Upper lobe of right lung (tissue), 1 donor: ENCODE data around the gene TRIM44. TPM values are rescaled to one million over a fixed set of nuclear protein-coding genes. Genes with fewer than 3 reads are reported as not detected.

Experiments used
- ATAC-seq: fragments of 200-7000 bp; cut with Tn5 transposase; one replicate; pipeline ENCODE4 v1.9.1; 2020; ENCODE audit warnings: mild to moderate bottlenecking, moderate library complexity
- DNase-seq: peaks from one replicate; pipeline ENCODE4 v3.0.0-alpha.2; 2020
- H3K27ac ChIP-seq: fragments of 200-600 bp; one replicate; pipeline ENCODE4 v1.8.0; 2022
- H3K27me3 ChIP-seq: fragments of 200-600 bp; one replicate; pipeline ENCODE4 v1.8.0; 2022; ENCODE audit warnings: mild to moderate bottlenecking
- H3K36me3 ChIP-seq: fragments of 200-600 bp; one replicate; pipeline ENCODE4 v1.8.0; 2022
- H3K4me1 ChIP-seq: fragments of 200-600 bp; one replicate; pipeline ENCODE4 v1.8.0; 2022
- H3K4me3 ChIP-seq: fragments of 200-600 bp; one replicate; pipeline ENCODE4 v1.8.0; 2022; ENCODE audit warnings: mild to moderate bottlenecking
- H3K9me3 ChIP-seq: fragments of 200-600 bp; one replicate; pipeline ENCODE4 v1.8.0; 2022
- CTCF ChIP-seq: fragments of 200-600 bp; IDR thresholded peaks from one replicate; pipeline ENCODE4 v1.8.0; 2022; ENCODE audit warnings: antibody characterized with exemption
- intact Hi-C: fragments of 100-400 bp; cut with DNase I; formaldehyde crosslinking; loops from one replicate; pipeline ENCODE4 v1.11.0; 2022
- total RNA-seq: library from RNA; stranded (reverse); fragmentation: NEBNext Ultra II Directional; extraction: Animal tissue kit (Norgen Biotek cat#: 25700); gene quantifications from one replicate; pipeline ENCODE4 v1.2.1, GENCODE V29; 2021
- donor health status: DM: no; HTN: yes; CAD: no; lungs with severe emphysema.

TRIM44 gene
- total RNA-seq, 1 donor from 2014 or later = 67.2 TPM

GRCh38 chr11:35798983-35799382, 136.4 kb downstream of the TRIM44 start:
- TF ChIP-seq CTCF = no peak
- Histone ChIP-seq H3K27ac (no peak overlapping the region), H3K4me1 (peaks cover 2% of the 10 kb centered on the region), H3K4me3 (no peak overlapping the region), H3K9me3 (no peaks in the 10 kb centered on the region), H3K36me3 (no peaks in the 10 kb centered on the region), H3K27me3 (no peaks in the 10 kb centered on the region)
- intact Hi-C loops = no loop called here
- DNase-seq = no peak
- ATAC-seq = no peak

- H3K27me3 ChIP-seq = no peaks in the 10 kb centered on the region
- H3K27ac ChIP-seq = no peak overlapping the region
- no peaks in the 10 kb centered on the region for H3K36me3 ChIP-seq
- H3K9me3 ChIP-seq = no peaks in the 10 kb centered on the region
- TF ChIP-seq CTCF = peak; percentile 11
- DNase-seq = no peak
- no peak for ATAC-seq
- H3K4me3 ChIP-seq = no peak overlapping the region
- peaks cover 2% of the 10 kb centered on the region for H3K4me1 ChIP-seq
- intact Hi-C loops = loop anchor here (10.0 kb wide), 1 partner anchor 185 kb away; the partner anchor contains the start of gene FJX1
These were observed 137.1 kb downstream of the TRIM44 start for GRCh38 chr11:35799655-35800054.

- Histone ChIP-seq H3K9me3 (no peaks in the 10 kb centered on the region), H3K4me3 (no peak overlapping the region), H3K4me1 (peaks cover 2% of the 10 kb centered on the region), H3K36me3 (peaks cover 1% of the 10 kb centered on the region), H3K27me3 (no peaks in the 10 kb centered on the region), H3K27ac (no peak overlapping the region)
- intact Hi-C loops = loop anchor here (10.0 kb wide), 1 partner anchor 186 kb away; the partner anchor contains the start of gene FJX1
- ATAC-seq (peak; percentile 73), DNase-seq (no peak)
- TF ChIP-seq CTCF = no peak
These were observed 138.7 kb downstream of the TRIM44 start for GRCh38 chr11:35800970-35801953.

DNA sequence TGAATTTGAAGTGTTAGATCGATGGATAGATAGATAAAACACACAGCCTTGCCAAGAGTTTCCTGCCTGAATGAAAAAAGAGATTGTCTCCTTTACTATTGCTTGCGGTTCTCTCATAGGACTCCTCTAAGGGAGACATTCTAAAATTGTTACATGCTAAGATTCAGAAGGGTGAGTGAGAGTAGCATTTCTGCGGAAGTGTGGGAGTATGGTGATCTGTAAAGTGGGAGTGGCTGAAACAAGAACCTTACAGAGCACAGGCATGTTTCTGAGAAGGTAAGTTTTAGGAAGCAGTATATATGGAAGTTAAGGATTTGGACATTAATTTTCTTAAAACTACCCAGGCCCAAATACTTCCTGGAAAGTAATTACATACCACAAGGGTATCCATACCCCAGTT, 139.6 kb downstream of the TRIM44 start:
- ATAC-seq = peak; percentile 55

DNA sequence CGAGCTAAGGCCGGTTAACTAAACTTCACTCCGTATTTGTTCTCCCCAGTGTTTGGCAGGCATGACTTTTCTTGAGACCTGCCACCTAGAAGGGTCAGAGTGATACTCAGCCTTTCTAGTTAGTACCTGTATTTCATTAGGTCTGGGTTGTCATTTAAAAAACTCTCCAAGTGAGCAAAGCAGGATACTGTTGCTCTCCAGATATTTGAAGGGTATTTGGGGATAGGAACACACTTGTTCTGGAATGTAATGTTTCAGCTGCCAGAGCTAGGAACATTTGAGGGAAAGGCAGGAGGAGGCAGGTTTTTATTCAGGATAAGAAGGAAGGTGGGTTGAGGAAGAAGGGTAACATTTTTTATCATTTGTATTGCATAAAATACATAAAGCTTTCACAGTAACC, 140.1 kb downstream of the TRIM44 start:
- intact Hi-C loops = loop anchor here (10.0 kb wide), 1 partner anchor 188 kb away; the partner anchor contains the start of gene FJX1
- peaks cover 2% of the 10 kb centered on the region for H3K4me1 ChIP-seq
- no peak for DNase-seq
- H3K27ac ChIP-seq = no peak overlapping the region
- ATAC-seq = peak; percentile 29
- TF ChIP-seq CTCF = no peak
- no peaks in the 10 kb centered on the region for H3K27me3 ChIP-seq
- H3K4me3 ChIP-seq = no peak overlapping the region
- H3K36me3 ChIP-seq = peaks cover 13% of the 10 kb centered on the region
- no peaks in the 10 kb centered on the region for H3K9me3 ChIP-seq

More for the DNA sequence above, 139.6 kb downstream of the TRIM44 start:
- H3K9me3 ChIP-seq = no peaks in the 10 kb centered on the region
- no peak overlapping the region for H3K4me3 ChIP-seq
- intact Hi-C loops = loop anchor here (10.0 kb wide), 1 partner anchor 187 kb away; the partner anchor contains the start of gene FJX1
- H3K27me3 ChIP-seq = no peaks in the 10 kb centered on the region
- peaks cover 11% of the 10 kb centered on the region for H3K36me3 ChIP-seq
- no peak for DNase-seq
- H3K4me1 ChIP-seq = peaks cover 2% of the 10 kb centered on the region
- H3K27ac ChIP-seq = no peak overlapping the region
- TF ChIP-seq CTCF = no peak
